Suppressor macrophage treated with lipopolysaccharide for 4 hours (primary cell): Measurements from ENCODE around the gene ZNF75A.
"Not testable (repeated sequence)": the region's sequence is repeated elsewhere in the genome, so short reads cannot be mapped to it uniquely, and the experiment has no call there.

Source experiments
- DNase-seq: peaks from one replicate; pipeline ENCODE4 v3.0.0-alpha.2; 2020

The ZNF75A gene

GRCh38 chr16:3305109-3306068 lies at the start of gene ZNF75A, which contains the start of gene TIGD7:
ZNF75A (plus strand) TSS chr16:3305497; CDS start chr16:3308429, 2,932 bp downstream.
TIGD7 (minus strand) TSS chr16:3305430; CDS start chr16:3300614, 4,816 bp downstream.
- peak; percentile 91 for DNase-seq

DNA sequence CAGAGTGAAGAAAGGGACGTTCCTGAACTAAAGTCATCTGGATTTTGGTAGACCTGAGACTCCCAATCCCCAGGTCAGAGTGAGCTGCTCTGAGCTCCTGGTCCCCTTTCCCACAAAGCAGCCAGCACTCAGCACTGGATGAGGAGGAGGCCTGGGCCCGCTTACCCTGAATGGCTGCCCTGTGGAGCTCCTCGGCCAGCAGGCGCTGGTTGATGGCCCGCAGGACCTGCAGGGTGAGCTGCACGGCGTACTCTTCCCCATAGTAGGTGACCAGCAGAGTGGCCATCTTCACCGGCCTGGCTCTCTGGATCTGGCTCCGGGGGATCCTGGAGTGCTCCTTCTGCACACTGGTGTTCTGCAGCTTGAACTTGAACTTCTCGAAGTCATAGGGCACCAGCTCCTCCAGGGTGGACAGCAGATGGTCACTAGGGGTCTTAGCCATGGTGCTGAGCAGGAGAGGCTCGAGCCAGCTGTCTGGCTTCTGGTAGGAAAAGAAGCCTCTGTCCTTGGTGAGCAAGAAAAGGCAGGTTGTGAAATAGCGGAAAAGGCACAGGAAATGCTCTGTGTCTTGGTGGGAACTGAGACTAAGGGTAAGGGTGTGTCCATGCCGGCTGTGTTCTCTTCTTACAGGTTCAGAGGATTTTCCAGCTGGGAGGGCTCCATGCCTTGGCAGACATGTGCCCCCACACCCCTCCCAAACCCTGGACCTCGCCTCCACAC lies 49.0 kb upstream of the ZNF75A start, which contains the start of gene MEFV:
Gene MEFV (minus strand): TSS at position 488 of the 720 bp plus-strand sequence. CDS start 46 bp downstream, at position 442.
- peak; percentile 93 for DNase-seq

GRCh38 chr16:3256866-3257465 lies 48.3 kb upstream of the ZNF75A start:
- DNase-seq: peak; percentile 63

- peak; percentile 47 for DNase-seq
These were observed 45.5 kb upstream of the ZNF75A start for GRCh38 chr16:3259836-3260235.

- DNase-seq: no peak
These were observed 42.8 kb upstream of the ZNF75A start for GRCh38 chr16:3262517-3262916.

- peak; percentile 99 for DNase-seq
These were observed 40.9 kb upstream of the ZNF75A start for GRCh38 chr16:3264137-3265036.

GRCh38 chr16:3266873-3267537 lies 38.3 kb upstream of the ZNF75A start:
- peak; percentile 43 for DNase-seq

DNA sequence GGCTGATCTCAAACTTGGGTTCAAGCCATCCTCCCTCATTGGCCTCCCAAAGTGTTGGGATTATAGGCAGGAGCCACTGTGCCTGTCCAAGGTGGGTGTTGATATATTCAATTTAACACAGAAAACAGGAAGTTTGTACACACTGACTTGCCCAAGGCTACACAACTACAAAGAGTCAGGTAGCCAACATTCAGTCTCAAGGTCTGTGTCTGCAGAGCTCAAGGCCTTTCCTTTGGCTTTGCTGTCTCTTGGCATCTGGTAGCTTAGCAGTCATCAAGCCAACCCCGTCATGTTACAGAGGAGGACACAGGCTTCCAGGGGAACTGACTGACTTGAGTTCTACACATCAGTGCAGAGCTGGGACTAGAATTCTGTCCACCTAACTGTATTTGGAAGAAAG lies 37.0 kb upstream of the ZNF75A start:
- no peak for DNase-seq

DNA sequence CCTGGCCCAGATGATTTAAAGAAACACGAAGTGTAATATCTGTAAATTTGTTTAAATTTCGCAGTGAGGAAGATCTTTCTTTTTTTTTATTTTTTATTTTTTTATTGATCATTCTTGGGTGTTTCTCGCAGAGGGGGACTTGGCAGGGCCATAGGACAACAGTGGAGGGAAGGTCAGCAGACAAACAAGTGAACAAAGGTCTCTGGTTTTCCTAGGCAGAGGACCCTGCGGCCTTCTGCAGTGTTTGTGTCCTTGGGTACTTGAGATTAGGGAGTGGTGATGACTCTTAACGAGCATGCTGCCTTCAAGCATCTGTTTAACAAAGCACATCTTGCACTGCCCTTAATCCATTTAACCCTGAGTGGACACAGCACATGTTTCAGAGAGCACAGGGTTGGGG lies 34.6 kb upstream of the ZNF75A start:
- DNase-seq: not testable (repeated sequence)

- not testable (repeated sequence) for DNase-seq
These were observed 34.0 kb upstream of the ZNF75A start for GRCh38 chr16:3271281-3271680.

- no peak for DNase-seq
These were observed 30.8 kb upstream of the ZNF75A start for GRCh38 chr16:3274490-3274889.

DNA sequence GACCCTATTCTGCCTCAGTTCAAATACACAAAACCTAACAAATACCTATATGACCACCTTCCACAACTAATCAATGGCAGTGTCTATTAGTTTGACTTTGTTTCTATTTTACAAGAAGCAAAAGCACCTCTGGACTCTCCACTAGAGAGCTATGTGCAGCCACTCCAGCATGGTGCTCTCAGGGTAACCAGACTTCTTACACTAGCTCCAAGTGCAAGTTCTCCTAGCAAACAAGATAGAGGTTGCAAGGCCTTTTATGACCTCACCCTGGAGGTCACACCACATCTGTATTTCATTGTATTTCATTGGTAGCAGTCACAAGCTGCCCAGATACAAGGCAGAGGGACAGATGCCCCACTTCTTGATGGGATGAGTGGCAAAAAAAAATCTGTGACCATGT lies 30.4 kb upstream of the ZNF75A start:
- no peak for DNase-seq

DNA sequence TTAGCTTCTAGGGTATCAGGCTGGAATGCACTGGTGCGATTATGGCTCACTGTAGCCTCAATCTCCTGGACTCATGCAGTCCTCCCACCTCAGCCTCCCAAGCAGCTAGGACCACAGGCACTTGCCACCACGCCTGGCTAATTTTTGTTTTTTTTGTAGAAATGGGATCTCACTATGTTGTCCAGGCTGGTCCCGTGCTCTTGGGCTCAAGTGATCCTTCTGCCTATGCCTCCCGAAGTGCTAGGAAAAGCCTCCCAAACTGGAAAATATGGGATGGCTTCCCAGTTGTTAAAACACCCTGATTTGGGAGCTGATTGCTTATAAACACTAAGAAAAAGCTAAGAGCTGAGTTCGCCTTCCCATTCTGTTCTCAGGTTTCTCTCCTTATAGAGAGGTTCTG lies 28.6 kb upstream of the ZNF75A start:
- DNase-seq: no peak

GRCh38 chr16:3281222-3281820 lies 24.0 kb upstream of the ZNF75A start:
- DNase-seq: no peak

GRCh38 chr16:3282103-3282729 lies 23.1 kb upstream of the ZNF75A start:
- DNase-seq: no peak

- DNase-seq: peak; percentile 99
These were observed 22.4 kb upstream of the ZNF75A start, which contains the start of gene ZNF263 for GRCh38 chr16:3282730-3283542. ZNF263 (plus strand) TSS chr16:3283491; CDS start chr16:3283819, 328 bp downstream.

- DNase-seq: peak; percentile 40
These were observed 21.5 kb upstream of the ZNF75A start for GRCh38 chr16:3283543-3284447.

GRCh38 chr16:3285131-3285530 lies 20.2 kb upstream of the ZNF75A start:
- DNase-seq: no peak
